BLaER1 treated with 17β-estradiol and CSF1 and Interleukin-3, amounts not matched to agents 10 nM and 100 nM (cell line): ENCODE data around the gene ZNF302.

Experiments
- H3K27ac ChIP-seq, 11 experiments: shearing (Covaris generic); formaldehyde crosslinking; 2 replicates each; pipeline ENCODE4 v1.8.1; 2022
- H3K27me3 ChIP-seq, 11 experiments: shearing (Covaris generic); formaldehyde crosslinking; 2 replicates each; pipeline ENCODE4 v1.8.1; 2022
- H3K36me3 ChIP-seq, 11 experiments: shearing (Covaris generic); formaldehyde crosslinking; 2 replicates each; pipeline ENCODE4 v1.8.1; 2022
- H3K4me1 ChIP-seq, 10 experiments: shearing (Covaris generic); formaldehyde crosslinking; 2 replicates each; pipeline ENCODE4 v1.8.1; 2022
- H3K4me2 ChIP-seq, 11 experiments: shearing (Covaris generic); formaldehyde crosslinking; 2 replicates each; pipeline ENCODE4 v1.8.1; 2022
- H3K4me3 ChIP-seq, 10 experiments: shearing (Covaris generic); formaldehyde crosslinking; 2 replicates each; pipeline ENCODE4 v1.8.1; 2022
- H3K9ac ChIP-seq, 11 experiments: shearing (Covaris generic); formaldehyde crosslinking; 2 replicates each; pipeline ENCODE4 v1.8.1; 2022
- H3K9me3 ChIP-seq, 11 experiments: shearing (Covaris generic); formaldehyde crosslinking; replicated peaks in 1 of 11; 2 replicates each; pipeline ENCODE4 v1.8.1; 2022
- H4K20me1 ChIP-seq, 11 experiments: shearing (Covaris generic); formaldehyde crosslinking; 2 replicates each; pipeline ENCODE4 v1.8.1; 2022
- Cebpa-rat ChIP-seq, 11 experiments: shearing (Covaris generic); IDR thresholded peaks; 2 replicates each; pipeline ENCODE4 v1.8.1; 2022

The ZNF302 gene

GRCh38 chr19:34686455-34686854, 9.0 kb downstream of the ZNF302 start:
- Histone ChIP-seq H3K4me3 (no peak overlapping the region), H3K9me3 (peaks cover 55 to 85% (median 63%) of the 10 kb centered on the region in 11 experiments), H3K9ac (no peak overlapping the region), H3K27me3 (no peaks in the 10 kb centered on the region), H3K36me3 (peaks cover 44 to 55% (median 52%) of the 10 kb centered on the region in 11 experiments), H3K4me1 (no peaks in the 10 kb centered on the region), H3K4me2 (no peak overlapping the region), H3K27ac (no peak overlapping the region), H4K20me1 (no peaks in the 10 kb centered on the region)
- TF ChIP-seq Cebpa-rat (IDR thresholded peaks at IDR 0.05) = no peak; a peak in 1 of 22 replicates

GRCh38 chr19:34687348-34687747, 9.9 kb downstream of the ZNF302 start:
- TF ChIP-seq Cebpa-rat (IDR thresholded peaks at IDR 0.05) = no peak
- peaks cover 46 to 76% (median 54%) of the 10 kb centered on the region in 11 experiments for H3K9me3 ChIP-seq
- peaks cover 0 to 3% (median 0%) of the 10 kb centered on the region in 10 experiments; a peak in 5 of 20 replicates for H3K4me1 ChIP-seq

DNA sequence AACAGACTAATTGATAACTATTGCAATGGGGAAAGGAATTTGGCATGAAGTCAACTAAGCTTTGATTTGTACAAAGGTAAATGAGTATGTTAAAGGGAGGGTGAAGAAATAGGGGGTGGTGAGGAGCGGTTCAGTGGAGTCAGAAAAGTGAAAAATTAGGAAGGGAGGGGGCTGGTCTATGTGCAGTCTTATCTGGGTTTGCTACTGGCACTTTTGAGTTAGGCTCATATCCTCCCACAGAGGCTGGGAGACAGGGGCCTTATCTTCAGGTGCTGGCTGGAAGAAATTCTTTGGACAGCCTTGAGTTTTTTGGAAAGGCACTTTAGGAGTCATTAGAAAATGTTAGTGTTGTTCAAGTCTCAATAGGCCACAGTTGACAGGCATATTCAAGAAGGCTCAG, 11.1 kb downstream of the ZNF302 start:
- no peak overlapping the region for H3K4me3 ChIP-seq
- no peak overlapping the region for H3K4me2 ChIP-seq
- H3K27me3 ChIP-seq = no peaks in the 10 kb centered on the region
- H3K9ac ChIP-seq = no peak overlapping the region
- no peak for TF ChIP-seq Cebpa-rat (IDR thresholded peaks at IDR 0.05)
- H4K20me1 ChIP-seq = no peaks in the 10 kb centered on the region
- H3K36me3 ChIP-seq = peaks cover 23 to 34% (median 31%) of the 10 kb centered on the region in 11 experiments
- H3K27ac ChIP-seq = no peak overlapping the region
- H3K9me3 ChIP-seq = peaks cover 34 to 63% (median 41%) of the 10 kb centered on the region in 11 experiments
- peaks cover 0 to 8% (median 0%) of the 10 kb centered on the region in 10 experiments; a peak in 5 of 20 replicates for H3K4me1 ChIP-seq

More at GRCh38 chr19:34687348-34687747, 9.9 kb downstream of the ZNF302 start:
- Histone ChIP-seq H3K36me3 (peaks cover 35 to 46% (median 43%) of the 10 kb centered on the region in 11 experiments), H3K27me3 (no peaks in the 10 kb centered on the region), H3K9ac (no peak overlapping the region), H3K27ac (no peak overlapping the region), H4K20me1 (no peaks in the 10 kb centered on the region), H3K4me3 (no peak overlapping the region), H3K4me2 (no peak overlapping the region)

- H3K9me3 ChIP-seq = peaks cover 16 to 60% (median 24%) of the 10 kb centered on the region in 11 experiments
- H4K20me1 ChIP-seq = no peaks in the 10 kb centered on the region
- no peak overlapping the region for H3K4me2 ChIP-seq
- no peak overlapping the region for H3K4me3 ChIP-seq
- peaks cover 0 to 8% (median 0%) of the 10 kb centered on the region in 10 experiments; a peak in 5 of 20 replicates for H3K4me1 ChIP-seq
- no peak for TF ChIP-seq Cebpa-rat (IDR thresholded peaks at IDR 0.05)
- peaks cover 5 to 16% (median 13%) of the 10 kb centered on the region in 11 experiments for H3K36me3 ChIP-seq
- H3K27me3 ChIP-seq = no peaks in the 10 kb centered on the region
- H3K9ac ChIP-seq = no peak overlapping the region
- no peak overlapping the region for H3K27ac ChIP-seq
Measured at GRCh38 chr19:34690372-34690771, 12.9 kb downstream of the ZNF302 start.

GRCh38 chr19:34692549-34692948, 15.1 kb downstream of the ZNF302 start:
- Histone ChIP-seq H3K9ac (no peak overlapping the region), H3K27me3 (no peaks in the 10 kb centered on the region), H3K27ac (no peak overlapping the region), H3K4me1 (peaks cover 0 to 8% (median 0%) of the 10 kb centered on the region in 10 experiments; a peak in 5 of 20 replicates), H4K20me1 (no peaks in the 10 kb centered on the region), H3K4me2 (peak overlapping the region in 3 of 11 experiments; percentile 41 to 49 (median 43); a peak in 5 of 22 replicates), H3K36me3 (no peaks in the 10 kb centered on the region), H3K9me3 (peaks cover 0 to 43% (median 5%) of the 10 kb centered on the region in 11 experiments; a peak in 7 of 22 replicates), H3K4me3 (no peak overlapping the region)
- TF ChIP-seq Cebpa-rat (IDR thresholded peaks at IDR 0.05) = no peak

- no peak overlapping the region for H3K4me3 ChIP-seq
- H3K36me3 ChIP-seq = no peaks in the 10 kb centered on the region
- H4K20me1 ChIP-seq = no peaks in the 10 kb centered on the region
- no peaks in the 10 kb centered on the region for H3K4me1 ChIP-seq
- no peaks in the 10 kb centered on the region for H3K27me3 ChIP-seq
- no peak for TF ChIP-seq Cebpa-rat (IDR thresholded peaks at IDR 0.05)
- H3K9me3 ChIP-seq = peaks cover 21 to 28% (median 23%) of the 10 kb centered on the region in 11 experiments; a peak in 21 of 22 replicates
- no peak overlapping the region for H3K9ac ChIP-seq
- H3K4me2 ChIP-seq = no peak overlapping the region
- no peak overlapping the region for H3K27ac ChIP-seq
Measured at GRCh38 chr19:34707661-34708060, 30.2 kb downstream of the ZNF302 start.

DNA sequence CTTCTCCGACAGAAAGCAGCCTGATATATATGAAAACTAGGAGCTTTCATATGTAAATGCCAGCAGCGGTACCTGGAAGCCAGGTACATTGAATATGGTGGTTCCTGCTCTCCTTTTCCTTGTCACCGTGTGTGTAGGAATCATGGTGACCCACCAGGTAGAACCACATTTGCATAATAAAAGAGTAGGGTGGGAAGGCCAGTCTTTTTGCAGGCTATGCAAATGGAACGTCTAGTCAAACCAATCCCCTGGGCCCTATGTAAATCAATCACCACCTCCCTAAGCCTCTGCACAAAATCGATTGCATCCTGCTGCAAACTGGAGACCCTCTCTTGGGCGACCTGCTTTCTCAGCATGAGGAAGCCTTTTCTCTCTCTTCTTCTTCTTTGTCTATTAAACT, 34.4 kb downstream of the ZNF302 start:
- H3K4me3 ChIP-seq = no peak overlapping the region
- H3K4me1 ChIP-seq = no peaks in the 10 kb centered on the region
- H3K27me3 ChIP-seq = no peaks in the 10 kb centered on the region
- no peaks in the 10 kb centered on the region for H4K20me1 ChIP-seq
- H3K36me3 ChIP-seq = no peaks in the 10 kb centered on the region
- H3K9ac ChIP-seq = no peak overlapping the region
- H3K4me2 ChIP-seq = no peak overlapping the region
- H3K9me3 ChIP-seq = peaks cover 41 to 48% (median 45%) of the 10 kb centered on the region in 11 experiments
- no peak for TF ChIP-seq Cebpa-rat (IDR thresholded peaks at IDR 0.05)
- no peak overlapping the region for H3K27ac ChIP-seq

GRCh38 chr19:34712395-34713261, 35.1 kb downstream of the ZNF302 start:
- Histone ChIP-seq H3K27ac (no peak overlapping the region), H3K36me3 (no peaks in the 10 kb centered on the region), H3K9me3 (peaks cover 34 to 41% (median 38%) of the 10 kb centered on the region in 11 experiments), H3K4me1 (no peaks in the 10 kb centered on the region), H3K4me3 (no peak overlapping the region; a peak in 1 of 20 replicates), H4K20me1 (no peaks in the 10 kb centered on the region), H3K4me2 (no peak overlapping the region), H3K9ac (no peak overlapping the region), H3K27me3 (no peaks in the 10 kb centered on the region)
- no peak for TF ChIP-seq Cebpa-rat (IDR thresholded peaks at IDR 0.05)

DNA sequence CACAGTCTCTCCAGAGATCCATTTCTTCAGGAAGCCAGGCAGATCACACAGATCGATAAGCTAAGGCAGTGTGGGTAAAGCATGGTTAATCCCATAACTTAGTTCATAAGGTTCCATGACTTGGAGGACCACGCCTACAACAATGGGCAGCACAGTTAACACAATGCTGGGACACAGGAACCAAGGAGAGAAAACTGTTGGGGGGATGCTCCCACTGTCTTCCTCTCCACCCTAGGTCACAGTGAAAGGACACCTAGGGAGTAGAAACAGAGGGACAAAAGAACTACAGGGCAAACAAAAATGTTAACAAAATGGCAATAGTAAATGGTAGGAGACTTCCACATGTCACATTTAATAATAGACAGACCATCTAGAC, 35.8 kb downstream of the ZNF302 start:
- no peaks in the 10 kb centered on the region for H3K4me1 ChIP-seq
- H3K36me3 ChIP-seq = no peaks in the 10 kb centered on the region
- no peaks in the 10 kb centered on the region for H3K27me3 ChIP-seq
- H3K4me3 ChIP-seq = no peak overlapping the region; a peak in 1 of 20 replicates
- H3K4me2 ChIP-seq = no peak overlapping the region
- TF ChIP-seq Cebpa-rat (IDR thresholded peaks at IDR 0.05) = no peak
- no peak overlapping the region for H3K27ac ChIP-seq
- H3K9me3 ChIP-seq = peaks cover 31 to 37% (median 35%) of the 10 kb centered on the region in 11 experiments
- H3K9ac ChIP-seq = no peak overlapping the region
- no peaks in the 10 kb centered on the region for H4K20me1 ChIP-seq
